HFFc6 (cell line): ENCODE results near the gene CENPU. TPM values are rescaled to one million over a fixed set of nuclear protein-coding genes. Genes with fewer than 3 reads are reported as not detected.
A peak's percentile ranks its signal among the peaks of the same experiment; 100 is the strongest.
"Not testable (repeated sequence)": the region's sequence is repeated elsewhere in the genome, so short reads cannot be mapped to it uniquely, and the experiment has no call there.

Experiments used
- DNase-seq: peaks from one replicate; pipeline ENCODE4 v3.0.0-alpha.2; 2018
- H3K27ac Mint-ChIP-seq: 2 replicates; pipeline ENCODE4 v1.8.0; 2020; ENCODE audit warnings: mild to moderate bottlenecking, mixed read lengths
- H3K27me3 Mint-ChIP-seq: 2 replicates; pipeline ENCODE4 v1.8.0; 2021; ENCODE audit warnings: mild to moderate bottlenecking, moderate library complexity, mixed read lengths; ENCODE audit not compliant: insufficient read depth
- H3K36me3 Mint-ChIP-seq: 2 replicates; pipeline ENCODE4 v1.8.0; 2021; ENCODE audit warnings: low read depth, mixed read lengths
- H3K4me1 Mint-ChIP-seq: 2 replicates; pipeline ENCODE4 v1.8.0; 2020; ENCODE audit warnings: low read depth, mixed read lengths
- H3K4me3 Mint-ChIP-seq: 2 replicates; pipeline ENCODE4 v1.8.0; 2020; ENCODE audit warnings: mild to moderate bottlenecking, moderate library complexity, mixed read lengths
- H3K9me3 Mint-ChIP-seq: 2 replicates; pipeline ENCODE4 v1.8.0; 2020; ENCODE audit warnings: mild to moderate bottlenecking, mixed read lengths
- CTCF ChIP-seq: fragments of 200-600 bp; sonication (generic); IDR thresholded peaks from 2 replicates; pipeline ENCODE4 v1.5.0; 2021; ENCODE audit warnings: antibody characterized with exemption, mild to moderate bottlenecking
- total RNA-seq, 6 experiments: library from RNA; stranded (reverse); fragmentation: NEBNext Ultra II Directional; extraction: Animal tissue kit (Norgen Biotek cat#: 25700); gene quantifications; 2 replicates in 1 of 6; 3 replicates in 5 of 6; pipeline ENCODE4 v1.2.3, GENCODE V29; 2021

Gene CENPU
- total RNA-seq, 6 experiments from 2014 or later = 8.8 to 19.1 (median 17.0) TPM

GRCh38 chr4:184744236-184744635, 10.3 kb upstream of the CENPU start:
- Mint-ChIP-seq H3K36me3 (peaks cover 5% of the 10 kb centered on the region; the same call in 1 of the 2 replicates), H3K4me1 (peaks cover 19% of the 10 kb centered on the region), H3K4me3 (no peak overlapping the region), H3K9me3 (no peaks in the 10 kb centered on the region), H3K27ac (no peak overlapping the region), H3K27me3 (peaks cover 3% of the 10 kb centered on the region)
- TF ChIP-seq CTCF = no peak
- no peak for DNase-seq

GRCh38 chr4:184743650-184744049, 9.8 kb upstream of the CENPU start:
- peaks cover 5% of the 10 kb centered on the region; the same call in 1 of the 2 replicates for H3K36me3 Mint-ChIP-seq
- no peak for DNase-seq
- no peak overlapping the region for H3K27ac Mint-ChIP-seq
- H3K4me3 Mint-ChIP-seq = no peak overlapping the region
- H3K9me3 Mint-ChIP-seq = no peaks in the 10 kb centered on the region
- peaks cover 3% of the 10 kb centered on the region for H3K27me3 Mint-ChIP-seq
- TF ChIP-seq CTCF = no peak
- H3K4me1 Mint-ChIP-seq = peaks cover 19% of the 10 kb centered on the region

GRCh38 chr4:184741651-184742050, 7.8 kb upstream of the CENPU start:
- H3K36me3 Mint-ChIP-seq, H3K27ac Mint-ChIP-seq, H3K4me3 Mint-ChIP-seq: not testable (repeated sequence)

GRCh38 chr4:184740980-184741391, 7.1 kb upstream of the CENPU start:
- TF ChIP-seq CTCF = peak; percentile 34; the same call in 1 of the 2 replicates
- Mint-ChIP-seq H3K4me1 (peaks cover 5% of the 10 kb centered on the region), H3K36me3 (peaks cover 5% of the 10 kb centered on the region; the same call in 1 of the 2 replicates), H3K4me3 (no peak overlapping the region), H3K27me3 (no peaks in the 10 kb centered on the region; the same call in none of the 2 replicates), H3K27ac (no peak overlapping the region), H3K9me3 (no peaks in the 10 kb centered on the region)
- no peak for DNase-seq

More at GRCh38 chr4:184741651-184742050, 7.8 kb upstream of the CENPU start:
- H3K4me1 Mint-ChIP-seq = peaks cover 11% of the 10 kb centered on the region
- not testable (repeated sequence) for DNase-seq, H3K9me3 Mint-ChIP-seq, H3K27me3 Mint-ChIP-seq

GRCh38 chr4:184739575-184739974, 5.7 kb upstream of the CENPU start:
- not testable (repeated sequence) for H3K27ac Mint-ChIP-seq, H3K27me3 Mint-ChIP-seq, H3K36me3 Mint-ChIP-seq, DNase-seq, H3K4me1 Mint-ChIP-seq, H3K4me3 Mint-ChIP-seq, H3K9me3 Mint-ChIP-seq

- peaks cover 23% of the 10 kb centered on the region for H3K4me1 Mint-ChIP-seq
- no peak for TF ChIP-seq CTCF
- no peaks in the 10 kb centered on the region for H3K36me3 Mint-ChIP-seq
- no peaks in the 10 kb centered on the region; the same call in none of the 2 replicates for H3K27me3 Mint-ChIP-seq
- H3K27ac Mint-ChIP-seq = no peak overlapping the region
- no peak for DNase-seq
- peak overlapping the region; percentile 98 for H3K4me3 Mint-ChIP-seq
- no peaks in the 10 kb centered on the region for H3K9me3 Mint-ChIP-seq
Observed at GRCh38 chr4:184734758-184735157, 862 bp upstream of the CENPU start.

GRCh38 chr4:184732126-184732525, 1.8 kb downstream of the CENPU start:
- DNase-seq = no peak
- peak overlapping the region; percentile 87 for H3K27ac Mint-ChIP-seq

More at GRCh38 chr4:184732126-184732525, 1.8 kb downstream of the CENPU start:
- no peaks in the 10 kb centered on the region for H3K9me3 Mint-ChIP-seq
- H3K4me1 Mint-ChIP-seq = peaks cover 28% of the 10 kb centered on the region
- no peak for TF ChIP-seq CTCF
- H3K36me3 Mint-ChIP-seq = no peaks in the 10 kb centered on the region; the same call in 1 of the 2 replicates
- H3K27me3 Mint-ChIP-seq = no peaks in the 10 kb centered on the region; the same call in 1 of the 2 replicates
- H3K4me3 Mint-ChIP-seq = peak overlapping the region; percentile 98
